ENCODE data around the gene PGLYRP4.
"Not testable (repeated sequence)": the region's sequence is repeated elsewhere in the genome, so short reads cannot be mapped to it uniquely, and the experiment has no call there.

The PGLYRP4 gene

GRCh38 chr1:153337980-153338853 is 10.4 kb downstream of the PGLYRP4 start:
- no peak for TF ChIP-seq JUND (IDR thresholded peaks at IDR 0.05; ENCODE audit: low read depth)
- DNase-seq (ENCODE audit: low read depth in 1 of 2, low spot score in 1 of 2) = no peak
- in situ Hi-C loops (cut with HindIII; ENCODE audit: low pct_unique_long_range_greater_than_20kb, low sequenced_read_pairs) = no loop called here

GRCh38 chr1:153336650-153337049 is 12.0 kb downstream of the PGLYRP4 start:
- in situ Hi-C loops (cut with HindIII; ENCODE audit: low pct_unique_long_range_greater_than_20kb, low sequenced_read_pairs) = no loop called here
- no peak for TF ChIP-seq JUND (IDR thresholded peaks at IDR 0.05; ENCODE audit: low read depth)

GRCh38 chr1:153333902-153334301 is 14.7 kb downstream of the PGLYRP4 start:
- in situ Hi-C loops (cut with HindIII; ENCODE audit: low pct_unique_long_range_greater_than_20kb, low sequenced_read_pairs) = no loop called here
- TF ChIP-seq JUND (IDR thresholded peaks at IDR 0.05; ENCODE audit: low read depth) = no peak
- no peak for DNase-seq (ENCODE audit: low read depth in 1 of 2, low spot score in 1 of 2)

More at GRCh38 chr1:153336650-153337049, 12.0 kb downstream of the PGLYRP4 start:
- no peak for DNase-seq (ENCODE audit: low read depth in 1 of 2, low spot score in 1 of 2)

GRCh38 chr1:153324912-153325311 is 23.7 kb downstream of the PGLYRP4 start:
- no peak for TF ChIP-seq JUND (IDR thresholded peaks at IDR 0.05; ENCODE audit: low read depth)
- DNase-seq (ENCODE audit: low read depth in 1 of 2, low spot score in 1 of 2) = no peak
- in situ Hi-C loops (cut with HindIII; ENCODE audit: low pct_unique_long_range_greater_than_20kb, low sequenced_read_pairs) = no loop called here

- in situ Hi-C loops (cut with HindIII; ENCODE audit: low pct_unique_long_range_greater_than_20kb, low sequenced_read_pairs) = no loop called here
- DNase-seq (ENCODE audit: low read depth in 1 of 2, low spot score in 1 of 2) = no peak
- TF ChIP-seq JUND (IDR thresholded peaks at IDR 0.05; ENCODE audit: low read depth) = no peak
Observed at GRCh38 chr1:153322568-153322967, 26.1 kb downstream of the PGLYRP4 start.

- DNase-seq (ENCODE audit: low read depth in 1 of 2, low spot score in 1 of 2); in situ Hi-C loops (cut with HindIII; ENCODE audit: low pct_unique_long_range_greater_than_20kb, low sequenced_read_pairs): not testable (repeated sequence)
Observed at GRCh38 chr1:153318145-153318544, 30.5 kb downstream of the PGLYRP4 start.

GRCh38 chr1:153316013-153316412 is 32.6 kb downstream of the PGLYRP4 start:
- in situ Hi-C loops (cut with HindIII; ENCODE audit: low pct_unique_long_range_greater_than_20kb, low sequenced_read_pairs); DNase-seq (ENCODE audit: low read depth in 1 of 2, low spot score in 1 of 2): not testable (repeated sequence)

- in situ Hi-C loops (cut with HindIII; ENCODE audit: low pct_unique_long_range_greater_than_20kb, low sequenced_read_pairs); DNase-seq (ENCODE audit: low read depth in 1 of 2, low spot score in 1 of 2): not testable (repeated sequence)
Observed at GRCh38 chr1:153314388-153314787, 34.3 kb downstream of the PGLYRP4 start.

GRCh38 chr1:153313288-153313687 is 35.4 kb downstream of the PGLYRP4 start:
- in situ Hi-C loops (cut with HindIII; ENCODE audit: low pct_unique_long_range_greater_than_20kb, low sequenced_read_pairs) = no loop called here
- no peak for TF ChIP-seq JUND (IDR thresholded peaks at IDR 0.05; ENCODE audit: low read depth)
- DNase-seq (ENCODE audit: low read depth in 1 of 2, low spot score in 1 of 2) = no peak

GRCh38 chr1:153312570-153313186 is 36.0 kb downstream of the PGLYRP4 start, which contains the start of gene PGLYRP3:
PGLYRP3 (minus strand) TSS chr1:153312952; CDS start chr1:153310665, 2,287 bp downstream.
- in situ Hi-C loops (cut with HindIII; ENCODE audit: low pct_unique_long_range_greater_than_20kb, low sequenced_read_pairs) = no loop called here
- TF ChIP-seq JUND (IDR thresholded peaks at IDR 0.05; ENCODE audit: low read depth) = no peak
- peak in 1 of 2 experiments; percentile 53 for DNase-seq (ENCODE audit: low read depth in 1 of 2, low spot score in 1 of 2)

- TF ChIP-seq JUND (IDR thresholded peaks at IDR 0.05; ENCODE audit: low read depth) = no peak
- DNase-seq (ENCODE audit: low read depth in 1 of 2, low spot score in 1 of 2) = no peak
- in situ Hi-C loops (cut with HindIII; ENCODE audit: low pct_unique_long_range_greater_than_20kb, low sequenced_read_pairs) = no loop called here
Observed at GRCh38 chr1:153310526-153310925, 38.1 kb downstream of the PGLYRP4 start.

GRCh38 chr1:153309441-153309840 is 39.2 kb downstream of the PGLYRP4 start:
- TF ChIP-seq JUND (IDR thresholded peaks at IDR 0.05; ENCODE audit: low read depth) = no peak
- no peak for DNase-seq (ENCODE audit: low read depth in 1 of 2, low spot score in 1 of 2)
- in situ Hi-C loops (cut with HindIII; ENCODE audit: low pct_unique_long_range_greater_than_20kb, low sequenced_read_pairs) = no loop called here

GRCh38 chr1:153308540-153308939 is 40.1 kb downstream of the PGLYRP4 start:
- no peak for DNase-seq (ENCODE audit: low read depth in 1 of 2, low spot score in 1 of 2)
- TF ChIP-seq JUND (IDR thresholded peaks at IDR 0.05; ENCODE audit: low read depth) = no peak
- in situ Hi-C loops (cut with HindIII; ENCODE audit: low pct_unique_long_range_greater_than_20kb, low sequenced_read_pairs) = no loop called here
